D341Med (cell line): Measurements from ENCODE around the gene AKIRIN1.
"Not testable (repeated sequence)": the region's sequence is repeated elsewhere in the genome, so short reads cannot be mapped to it uniquely, and the experiment has no call there.

Experiments
- DNase-seq: peaks from one replicate; pipeline ENCODE4 v3.0.0; 2012; ENCODE audit warnings: low spot score

The AKIRIN1 gene

GRCh38 chr1:38997034-38997900 lies 6.2 kb downstream of the AKIRIN1 start:
- peak; percentile 53 for DNase-seq

- no peak for DNase-seq
These were observed 6.8 kb downstream of the AKIRIN1 start for GRCh38 chr1:38997901-38998190.

GRCh38 chr1:39001516-39002421 lies 10.7 kb downstream of the AKIRIN1 start:
- DNase-seq: no peak

- DNase-seq: no peak
These were observed 12.2 kb downstream of the AKIRIN1 start for GRCh38 chr1:39003281-39003680.

GRCh38 chr1:39003794-39004193 lies 12.7 kb downstream of the AKIRIN1 start:
- no peak for DNase-seq

- DNase-seq: no peak
These were observed 15.2 kb downstream of the AKIRIN1 start for GRCh38 chr1:39006287-39006686.

GRCh38 chr1:39006726-39007645 lies 15.9 kb downstream of the AKIRIN1 start:
- DNase-seq: no peak

GRCh38 chr1:39014956-39015355 lies 23.9 kb downstream of the AKIRIN1 start:
- DNase-seq: not testable (repeated sequence)

GRCh38 chr1:39016604-39017171 lies 25.6 kb downstream of the AKIRIN1 start:
- no peak for DNase-seq

GRCh38 chr1:39017266-39017665 lies 26.2 kb downstream of the AKIRIN1 start:
- DNase-seq: no peak

- not testable (repeated sequence) for DNase-seq
These were observed 29.4 kb downstream of the AKIRIN1 start for GRCh38 chr1:39020494-39020893.

- no peak for DNase-seq
These were observed 30.4 kb downstream of the AKIRIN1 start for GRCh38 chr1:39021426-39021825.

- no peak for DNase-seq
These were observed 32.1 kb downstream of the AKIRIN1 start for GRCh38 chr1:39023140-39023539.

- peak; percentile 87 for DNase-seq
These were observed 35.2 kb downstream of the AKIRIN1 start, which contains the start of gene NDUFS5 for GRCh38 chr1:39026051-39026865. TSS of gene NDUFS5 (plus strand) at chr1:39026350. CDS start at chr1:39028725, 2,375 bp downstream.

- no peak for DNase-seq
These were observed 35.9 kb downstream of the AKIRIN1 start for GRCh38 chr1:39026866-39027507.

GRCh38 chr1:39034114-39034654 lies 43.1 kb downstream of the AKIRIN1 start:
- no peak for DNase-seq

- no peak for DNase-seq
These were observed 45.6 kb downstream of the AKIRIN1 start for GRCh38 chr1:39036678-39037077.

GRCh38 chr1:39043513-39043912 lies 52.4 kb downstream of the AKIRIN1 start:
- DNase-seq: no peak

GRCh38 chr1:39044762-39045161 lies 53.7 kb downstream of the AKIRIN1 start:
- no peak for DNase-seq

- no peak for DNase-seq
These were observed 54.2 kb downstream of the AKIRIN1 start for GRCh38 chr1:39045231-39045630.
